IPS-20b (cell line): ENCODE results near the gene LRRC71.
A peak's percentile ranks its signal among the peaks of the same experiment; 100 is the strongest.

Experiments used
- H3K27ac ChIP-seq: one replicate; pipeline ENCODE4 v1.5.1; 2013; ENCODE audit warnings: low read length
- H3K27me3 ChIP-seq: 2 replicates; pipeline ENCODE4 v1.6.1; 2013; ENCODE audit warnings: mild to moderate bottlenecking, low read length, inconsistent platforms; ENCODE audit not compliant: insufficient read depth
- H3K36me3 ChIP-seq: 2 replicates; pipeline ENCODE4 v1.6.1; 2013; ENCODE audit warnings: low read depth, mild to moderate bottlenecking, inconsistent platforms, low read length, moderate library complexity; ENCODE audit not compliant: insufficient read depth
- H3K4me1 ChIP-seq: 2 replicates; pipeline ENCODE4 v1.6.1; 2013; ENCODE audit warnings: mild to moderate bottlenecking, control low read depth, inconsistent platforms, low read length, moderate library complexity; ENCODE audit not compliant: insufficient read depth
- H3K4me3 ChIP-seq: 2 replicates; pipeline ENCODE4 v1.5.1; 2013; ENCODE audit warnings: mild to moderate bottlenecking, low read length, inconsistent platforms
- H3K9ac ChIP-seq: 2 replicates; pipeline ENCODE4 v1.6.1; 2013; ENCODE audit warnings: low read depth, mild to moderate bottlenecking, inconsistent platforms, low read length, moderate library complexity
- H3K9me3 ChIP-seq: 2 replicates; pipeline ENCODE4 v1.6.1; 2013; ENCODE audit warnings: mild to moderate bottlenecking, low read depth, low read length, inconsistent platforms; ENCODE audit not compliant: insufficient read depth

LRRC71 gene

GRCh38 chr1:156893048-156893953 lies 27.1 kb upstream of the LRRC71 start, which contains the start of gene PEAR1:
Gene PEAR1, plus strand, starts transcription at chr1:156893718. Its CDS starts 10,209 bp downstream, at chr1:156903927.
- H3K4me3 ChIP-seq = peak within 1 kb of the TSS; percentile 63; the same call in 1 of the 2 replicates
- H3K4me1 ChIP-seq = peaks cover 5% of the 10 kb centered on the region; the same call in 1 of the 2 replicates
- no peak within 1 kb of the TSS for H3K9ac ChIP-seq
- H3K36me3 ChIP-seq = no peaks in the 10 kb centered on the region
- H3K27ac ChIP-seq = no peak within 1 kb of the TSS
- no peaks in the 10 kb centered on the region for H3K9me3 ChIP-seq
- peaks cover 71% of the 10 kb centered on the region for H3K27me3 ChIP-seq

GRCh38 chr1:156894001-156894400 lies 26.4 kb upstream of the LRRC71 start:
- no peaks in the 10 kb centered on the region for H3K36me3 ChIP-seq
- no peak overlapping the region for H3K9ac ChIP-seq
- H3K4me1 ChIP-seq = peaks cover 8% of the 10 kb centered on the region; the same call in 1 of the 2 replicates
- peaks cover 71% of the 10 kb centered on the region for H3K27me3 ChIP-seq
- H3K4me3 ChIP-seq = peak overlapping the region; percentile 49; the same call in 1 of the 2 replicates
- no peak overlapping the region for H3K27ac ChIP-seq
- no peaks in the 10 kb centered on the region for H3K9me3 ChIP-seq

- peaks cover 8% of the 10 kb centered on the region; the same call in 1 of the 2 replicates for H3K4me1 ChIP-seq
- no peak overlapping the region for H3K27ac ChIP-seq
- H3K27me3 ChIP-seq = peaks cover 72% of the 10 kb centered on the region
- no peaks in the 10 kb centered on the region for H3K36me3 ChIP-seq
- no peak overlapping the region for H3K9ac ChIP-seq
- H3K4me3 ChIP-seq = no peak overlapping the region
- no peaks in the 10 kb centered on the region for H3K9me3 ChIP-seq
Measured at GRCh38 chr1:156894711-156895454, 25.5 kb upstream of the LRRC71 start.

GRCh38 chr1:156895455-156895812 lies 25.0 kb upstream of the LRRC71 start:
- Histone ChIP-seq H3K36me3 (no peaks in the 10 kb centered on the region), H3K4me1 (peaks cover 8% of the 10 kb centered on the region; the same call in 1 of the 2 replicates), H3K27me3 (peaks cover 69% of the 10 kb centered on the region), H3K4me3 (no peak overlapping the region), H3K9me3 (no peaks in the 10 kb centered on the region), H3K27ac (no peak overlapping the region), H3K9ac (no peak overlapping the region)

- Histone ChIP-seq H3K4me1 (peaks cover 8% of the 10 kb centered on the region; the same call in 1 of the 2 replicates), H3K27me3 (peaks cover 64% of the 10 kb centered on the region), H3K9me3 (no peaks in the 10 kb centered on the region), H3K36me3 (no peaks in the 10 kb centered on the region), H3K27ac (no peak overlapping the region), H3K9ac (no peak overlapping the region), H3K4me3 (no peak overlapping the region)
Measured at GRCh38 chr1:156895927-156896326, 24.5 kb upstream of the LRRC71 start.

- Histone ChIP-seq H3K4me3 (no peak overlapping the region), H3K36me3 (no peaks in the 10 kb centered on the region), H3K27me3 (peaks cover 58% of the 10 kb centered on the region), H3K27ac (no peak overlapping the region), H3K4me1 (peaks cover 8% of the 10 kb centered on the region; the same call in 1 of the 2 replicates), H3K9me3 (no peaks in the 10 kb centered on the region), H3K9ac (no peak overlapping the region)
Measured at GRCh38 chr1:156896490-156897033, 23.9 kb upstream of the LRRC71 start.

GRCh38 chr1:156897078-156897825 lies 23.2 kb upstream of the LRRC71 start:
- Histone ChIP-seq H3K36me3 (no peaks in the 10 kb centered on the region), H3K9ac (no peak overlapping the region), H3K27me3 (peaks cover 51% of the 10 kb centered on the region), H3K9me3 (no peaks in the 10 kb centered on the region), H3K4me1 (peaks cover 8% of the 10 kb centered on the region; the same call in 1 of the 2 replicates), H3K27ac (no peak overlapping the region), H3K4me3 (no peak overlapping the region)

- Histone ChIP-seq H3K9me3 (no peaks in the 10 kb centered on the region), H3K4me3 (no peak overlapping the region), H3K36me3 (no peaks in the 10 kb centered on the region), H3K27me3 (peaks cover 42% of the 10 kb centered on the region), H3K27ac (no peak overlapping the region), H3K4me1 (peaks cover 8% of the 10 kb centered on the region; the same call in 1 of the 2 replicates), H3K9ac (no peak overlapping the region)
Measured at GRCh38 chr1:156898161-156898566, 22.3 kb upstream of the LRRC71 start.

GRCh38 chr1:156898971-156899664 lies 21.3 kb upstream of the LRRC71 start:
- Histone ChIP-seq H3K9me3 (no peaks in the 10 kb centered on the region), H3K4me3 (no peak overlapping the region), H3K27me3 (peaks cover 32% of the 10 kb centered on the region), H3K27ac (no peak overlapping the region), H3K4me1 (peaks cover 8% of the 10 kb centered on the region; the same call in 1 of the 2 replicates), H3K36me3 (no peaks in the 10 kb centered on the region), H3K9ac (no peak overlapping the region)

- no peak overlapping the region for H3K27ac ChIP-seq
- no peaks in the 10 kb centered on the region for H3K9me3 ChIP-seq
- no peaks in the 10 kb centered on the region for H3K36me3 ChIP-seq
- H3K27me3 ChIP-seq = peaks cover 22% of the 10 kb centered on the region
- H3K4me1 ChIP-seq = peaks cover 8% of the 10 kb centered on the region; the same call in 1 of the 2 replicates
- no peak overlapping the region for H3K4me3 ChIP-seq
- no peak overlapping the region for H3K9ac ChIP-seq
Measured at GRCh38 chr1:156899956-156900718, 20.3 kb upstream of the LRRC71 start.
